HepG2 (cell line): ENCODE measurements around the gene TCEANC2. TPM values are rescaled to one million over a fixed set of nuclear protein-coding genes. Genes with fewer than 3 reads are reported as not detected.

Experiments used
- ATAC-seq: fragments of 200-7000 bp; cut with Tn5 transposase; 3 replicates; pipeline ENCODE4 v1.9.1; 2020; ENCODE audit warnings: mild to moderate bottlenecking, moderate library complexity
- BruUV-seq: library from RNA; stranded (reverse); fragments of 400-500 nt; replicated peaks from 2 replicates; lab custom pipeline; 2021; lab: Mats Ljungman, UMichigan
- CTCF ChIA-PET: fragments of 300-600 bp; formaldehyde crosslinking; extraction: SDS; loops from one replicate; lab custom pipeline; 2021; ENCODE audit warnings: low total read pairs, inconsistent platforms, low intra/inter-chr PET ratio; lab: Yijun Ruan, JAX
- POLR2A ChIA-PET: fragments of 350-600 bp; sonication (Branson Sonifier 250); formaldehyde crosslinking; loops from one replicate; lab custom pipeline; 2020; ENCODE audit warnings: antibody characterized with exemption, inconsistent platforms; lab: Yijun Ruan, JAX
- DNase-seq: peaks from one replicate; pipeline ENCODE4 v3.0.0-alpha.2; 2015; ENCODE audit warnings: low spot score
- FAIRE-seq: peaks from 3 replicates; lab custom pipeline; 2011; peaks lifted over from hg19 to GRCh38; lab: Jason Lieb, UNC
- H2AFZ ChIP-seq: one replicate; pipeline ENCODE4 v1.6.1; 2011; ENCODE audit warnings: low read length, inconsistent platforms
- H3K27ac ChIP-seq: fragments of 300-600 bp; 3 replicates; pipeline ENCODE4 v1.8.0; 2011; ENCODE audit warnings: mixed run types, mild to moderate bottlenecking, mixed read lengths, low read length, inconsistent platforms; ENCODE audit not compliant: insufficient read depth; ENCODE audit errors: extremely low read length
- H3K27me3 ChIP-seq, 2 experiments: fragments of 200-600 bp in 1 of 2; 2 replicates in 1 of 2; 3 replicates in 1 of 2; pipeline versions ENCODE4 v1.6.0 to v1.8.0; 2011; ENCODE audit warnings: low read length in 2 of 2, mild to moderate bottlenecking in 2 of 2, moderate library complexity in 2 of 2, inconsistent platforms in 1 of 2; ENCODE audit not compliant: insufficient read depth in 2 of 2, control insufficient read depth in 1 of 2
- H3K36me3 ChIP-seq, 2 experiments: fragments of 200-600 bp in 1 of 2; replicated peaks in 1 of 2; 2 replicates in 1 of 2; 3 replicates in 1 of 2; pipeline versions ENCODE4 v1.5.1 to v1.8.0; 2011; ENCODE audit warnings: low read length in 2 of 2, inconsistent platforms in 1 of 2; ENCODE audit not compliant: insufficient read depth in 2 of 2, control insufficient read depth in 1 of 2
- H3K4me1 ChIP-seq: 2 replicates; pipeline ENCODE4 v1.5.1; 2012; ENCODE audit warnings: low read length, inconsistent platforms; ENCODE audit not compliant: insufficient read depth
- H3K4me2 ChIP-seq: 2 replicates; pipeline ENCODE4 v1.6.0; 2011; ENCODE audit warnings: low read depth, low read length, inconsistent platforms
- H3K4me3 ChIP-seq, 3 experiments: fragments of 200-600 bp in 1 of 3; sonication (generic), shearing (Covaris generic) in 1 of 3; replicated peaks in 1 of 3; 2 replicates each; pipeline ENCODE4 v1.5.1; 2011 to 2016; ENCODE audit warnings: low read length in 3 of 3, inconsistent platforms in 2 of 3, low read depth in 2 of 3, mild to moderate bottlenecking in 2 of 3, control low read depth in 1 of 3, mixed read lengths in 1 of 3; ENCODE audit not compliant: insufficient read depth in 1 of 3
- H3K79me2 ChIP-seq: one replicate; pipeline ENCODE4 v1.6.1; 2011; ENCODE audit warnings: low read length, inconsistent platforms; ENCODE audit not compliant: insufficient read depth
- H3K9ac ChIP-seq: 2 replicates; pipeline ENCODE4 v1.6.0; 2011; ENCODE audit warnings: mild to moderate bottlenecking, low read depth, low read length, inconsistent platforms; ENCODE audit not compliant: insufficient read depth
- H3K9me3 ChIP-seq: 2 replicates; pipeline ENCODE4 v1.5.1; 2012; ENCODE audit warnings: mild to moderate bottlenecking, low read length
- H4K20me1 ChIP-seq: 2 replicates; pipeline ENCODE4 v1.6.0; 2011; ENCODE audit warnings: inconsistent platforms, mild to moderate bottlenecking, low read length, moderate library complexity; ENCODE audit not compliant: insufficient read depth
- ARNT2 ChIP-seq: sonication (generic); formaldehyde crosslinking; IDR thresholded peaks from 2 replicates; pipeline ENCODE4 v1.8.0; 2022; ENCODE audit warnings: mild to moderate bottlenecking, low read depth, missing genetic modification reagents, moderate library complexity
- GATAD1 ChIP-seq: IDR thresholded peaks from 2 replicates; pipeline ENCODE4 v1.6.1; 2016; ENCODE audit warnings: missing genetic modification reagents, missing compliant biosample characterization
- HNRNPLL ChIP-seq: fragments of 200-400 bp; formaldehyde crosslinking; IDR thresholded peaks from 2 replicates; pipeline ENCODE4 v1.6.1; 2017; ENCODE audit warnings: mild to moderate bottlenecking, low read depth, low read length; ENCODE audit not compliant: poor library complexity, severe bottlenecking
- YEATS2 ChIP-seq: sonication (generic); formaldehyde crosslinking; IDR thresholded peaks from 2 replicates; pipeline ENCODE4 v1.4.0; 2020; ENCODE audit warnings: missing genetic modification reagents, borderline replicate concordance
- ZKSCAN5 ChIP-seq: sonication (generic); formaldehyde crosslinking; IDR thresholded peaks from 2 replicates; pipeline ENCODE4 v1.5.1; 2020; ENCODE audit warnings: mild to moderate bottlenecking, missing genetic modification reagents
- ZNF550 ChIP-seq: sonication (generic); formaldehyde crosslinking; IDR thresholded peaks from 2 replicates; pipeline ENCODE4 v1.4.0; 2020; ENCODE audit warnings: mild to moderate bottlenecking, missing genetic modification reagents, borderline replicate concordance
- ZNF552 ChIP-seq: sonication (generic); formaldehyde crosslinking; IDR thresholded peaks from 2 replicates; pipeline ENCODE4 v1.9.0; 2022; ENCODE audit warnings: missing genetic modification reagents, mild to moderate bottlenecking, borderline replicate concordance
- WGBS: methylation state at CpG from one replicate; pipeline ENCODE4 v1.1.6; 2017; ENCODE audit warnings: low lambda C conversion rate; 5-methylcytosine and 5-hydroxymethylcytosine counted together
- in situ Hi-C: cut with HindIII; loops from 2 replicates; pipeline ENCODE4 v1.10.0; 2017; ENCODE audit warnings: low pct_unique_long_range_greater_than_20kb; ENCODE audit not compliant: extremely low pct_ligation_motif_present
- intact Hi-C: fragments of 100-400 bp; cut with micrococcal nuclease; formaldehyde crosslinking; loops from one replicate; pipeline ENCODE4 v1.10.0; 2022; ENCODE audit not compliant: unreplicated experiment
- polyA plus RNA-seq, 8 experiments: library from polyadenylated mRNA; depleted of rRNA in 3 of 8; stranded (reverse) in 7 of 8; unstranded in 1 of 8; fragments of >200 nt; fragmentation: Illumina TruSeq in 4 of 8; extraction: Trizol in 4 of 8; gene quantifications; 2 replicates each; pipeline versions ENCODE4 v1.2.1 to v1.2.3, GENCODE V29; 2011 to 2016; ENCODE audit warnings: low read depth in 4 of 8, missing spikeins in 1 of 8, mixed read lengths in 1 of 8; ENCODE audit not compliant: insufficient read depth in 1 of 8
- total RNA-seq, 5 experiments: library from RNA; depleted of rRNA; stranded (reverse); fragments of >200 nt; fragmentation: Illumina TruSeq; extraction: Trizol; gene quantifications; 2 replicates each; pipeline ENCODE4 v1.2.3, GENCODE V29; 2016; ENCODE audit warnings: low read depth in 1 of 5
- TF ChIP-seq, protein P1 (sequence below): fragments of 450-650 bp; IDR thresholded peaks from 2 replicates; pipeline ENCODE4 v1.6.1; 2016

Gene TCEANC2
- total and polyA plus RNA-seq, 2 of the 13 experiments (the other 11 are each of a cell fraction or from before 2014, with no cell fraction given): 3.8 to 5.0 TPM

DNA sequence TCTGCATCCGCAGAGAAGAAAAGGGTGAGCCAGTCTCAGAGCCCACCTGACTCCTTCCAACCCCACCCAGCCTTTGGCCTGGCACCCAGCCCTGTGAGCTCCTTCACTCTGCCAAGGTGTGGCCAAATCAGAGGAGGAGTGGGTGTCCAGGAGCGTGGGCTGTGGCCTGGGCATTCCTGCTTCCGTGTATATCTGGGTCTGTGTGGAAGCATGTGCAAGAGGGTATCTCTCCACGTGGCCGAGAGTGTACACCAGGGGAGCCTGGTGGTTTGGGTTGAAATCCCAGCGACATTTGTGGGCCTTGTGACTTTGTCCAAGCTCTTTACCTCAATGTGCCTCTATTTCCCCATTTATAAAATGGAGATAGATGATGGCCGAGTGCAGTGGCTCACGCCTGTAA lies 69.6 kb downstream of the TCEANC2 start:
- TF ChIP-seq ZNF552 (CRISPR knock-in tag) (no peak), ZNF550 (CRISPR knock-in tag) (no peak), ARNT2 (no peak), ZKSCAN5 (no peak), GATAD1 (CRISPR knock-in tag) (no peak), YEATS2 (CRISPR knock-in tag) (no peak), HNRNPLL (no peak)
- TF ChIP-seq, protein P1, sequence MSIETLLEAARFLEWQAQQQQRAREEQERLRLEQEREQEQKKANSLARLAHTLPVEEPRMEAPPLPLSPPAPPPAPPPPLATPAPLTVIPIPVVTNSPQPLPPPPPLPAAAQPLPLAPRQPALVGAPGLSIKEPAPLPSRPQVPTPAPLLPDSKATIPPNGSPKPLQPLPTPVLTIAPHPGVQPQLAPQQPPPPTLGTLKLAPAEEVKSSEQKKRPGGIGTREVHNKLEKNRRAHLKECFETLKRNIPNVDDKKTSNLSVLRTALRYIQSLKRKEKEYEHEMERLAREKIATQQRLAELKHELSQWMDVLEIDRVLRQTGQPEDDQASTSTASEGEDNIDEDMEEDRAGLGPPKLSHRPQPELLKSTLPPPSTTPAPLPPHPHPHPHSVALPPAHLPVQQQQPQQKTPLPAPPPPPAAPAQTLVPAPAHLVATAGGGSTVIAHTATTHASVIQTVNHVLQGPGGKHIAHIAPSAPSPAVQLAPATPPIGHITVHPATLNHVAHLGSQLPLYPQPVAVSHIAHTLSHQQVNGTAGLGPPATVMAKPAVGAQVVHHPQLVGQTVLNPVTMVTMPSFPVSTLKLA: peak; percentile 79
- CTCF ChIA-PET: interaction anchor here (3.0 kb wide), 1 partner anchor 366 kb away, joined by 11 read pairs; no protein-coding TSS in a partner anchor
- H3K4me3 ChIP-seq: no peak overlapping the region
- whole genome bisulfite sequencing: 56% methylated on average over 4 of the region's 8 CpGs
- H3K4me2 ChIP-seq: no peak overlapping the region
- H2AFZ ChIP-seq: no peak overlapping the region
- BruUV-seq: no TSS peak
- H3K4me1 ChIP-seq: peaks cover 56% of the 10 kb centered on the region
- no peaks in the 10 kb centered on the region for H3K36me3 ChIP-seq
- FAIRE-seq (no peak), ATAC-seq (no peak), DNase-seq (no peak)
- POLR2A ChIA-PET: interaction anchor here (2.4 kb wide), 1 partner anchor 77 kb away, joined by 9 read pairs; the partner anchor contains the start of genes CYB5RL and MRPL37
- no peaks in the 10 kb centered on the region for H4K20me1 ChIP-seq
- no peak overlapping the region for H3K27ac ChIP-seq
- intact Hi-C loops: no loop called here
- in situ Hi-C loops: loop anchor here (5.0 kb wide), 1 partner anchor 364 kb away; no protein-coding TSS in a partner anchor
- H3K9me3 ChIP-seq: no peaks in the 10 kb centered on the region
- H3K79me2 ChIP-seq: no peaks in the 10 kb centered on the region
- H3K27me3 ChIP-seq: peaks cover 6 to 33% of the 10 kb centered on the region in 2 experiments; a peak in 3 of 5 replicates
- no peak overlapping the region for H3K9ac ChIP-seq
